HepG2 (cell line): Measurements from ENCODE around the gene RGS14. TPM values are rescaled to one million over a fixed set of nuclear protein-coding genes. Genes with fewer than 3 reads are reported as not detected.

Source experiments
- AFF4 ChIP-seq: sonication (generic); formaldehyde crosslinking; IDR thresholded peaks from 2 replicates; pipeline ENCODE4 v1.4.0; 2020; ENCODE audit warnings: missing genetic modification reagents
- HDAC1 ChIP-seq: sonication (generic); formaldehyde crosslinking; IDR thresholded peaks from 2 replicates; pipeline ENCODE4 v1.5.1; 2020; ENCODE audit warnings: mild to moderate bottlenecking, missing genetic modification reagents
- IRF1 ChIP-seq: sonication (generic); formaldehyde crosslinking; IDR thresholded peaks from 2 replicates; pipeline ENCODE4 v1.4.0; 2020; ENCODE audit warnings: low read depth, mild to moderate bottlenecking, missing genetic modification reagents
- SPEN ChIP-seq: sonication (generic); formaldehyde crosslinking; IDR thresholded peaks from 2 replicates; pipeline ENCODE4 v1.5.1; 2020; ENCODE audit warnings: low read depth, mild to moderate bottlenecking, missing genetic modification reagents
- ZBTB33 ChIP-seq: sonication (generic); formaldehyde crosslinking; IDR thresholded peaks from 2 replicates; pipeline ENCODE4 v1.4.0; 2020; ENCODE audit warnings: missing genetic modification reagents
- ZNF256 ChIP-seq: sonication (generic); formaldehyde crosslinking; conservative IDR thresholded peaks from 2 replicates; pipeline ENCODE4 v1.4.0; 2020; ENCODE audit warnings: missing genetic modification reagents
- ZNF510 ChIP-seq: sonication (generic); formaldehyde crosslinking; IDR thresholded peaks from 2 replicates; pipeline ENCODE4 v1.4.0; 2020; ENCODE audit warnings: low read depth, mild to moderate bottlenecking, missing genetic modification reagents
- ZNF687 ChIP-seq: sonication (generic); formaldehyde crosslinking; IDR thresholded peaks from 2 replicates; pipeline ENCODE4 v1.5.1; 2020; ENCODE audit warnings: mild to moderate bottlenecking, missing genetic modification reagents, moderate library complexity
- ZNF772 ChIP-seq: sonication (generic); formaldehyde crosslinking; IDR thresholded peaks from 2 replicates; pipeline ENCODE4 v1.5.0; 2020; ENCODE audit warnings: mild to moderate bottlenecking, missing genetic modification reagents
- ZNF83 ChIP-seq: sonication (generic); formaldehyde crosslinking; IDR thresholded peaks from 2 replicates; pipeline ENCODE4 v1.4.0; 2020; ENCODE audit warnings: missing genetic modification reagents, mild to moderate bottlenecking, borderline replicate concordance
- polyA plus RNA-seq, 8 experiments: library from polyadenylated mRNA; depleted of rRNA in 3 of 8; stranded (reverse) in 7 of 8; unstranded in 1 of 8; fragments of >200 nt; fragmentation: Illumina TruSeq in 4 of 8; extraction: Trizol in 4 of 8; gene quantifications; 2 replicates each; pipeline versions ENCODE4 v1.2.1 to v1.2.3, GENCODE V29; 2011 to 2016; ENCODE audit warnings: low read depth in 4 of 8, missing spikeins in 1 of 8, mixed read lengths in 1 of 8; ENCODE audit not compliant: insufficient read depth in 1 of 8
- total RNA-seq, 5 experiments: library from RNA; depleted of rRNA; stranded (reverse); fragments of >200 nt; fragmentation: Illumina TruSeq; extraction: Trizol; gene quantifications; 2 replicates each; pipeline ENCODE4 v1.2.3, GENCODE V29; 2016; ENCODE audit warnings: low read depth in 1 of 5
- TF ChIP-seq, protein P1 (sequence below): sonication (generic); formaldehyde crosslinking; IDR thresholded peaks from 2 replicates; pipeline ENCODE4 v1.4.0; 2020; ENCODE audit warnings: mild to moderate bottlenecking, missing genetic modification reagents
- TF ChIP-seq, protein P2 (sequence below): sonication (generic); formaldehyde crosslinking; IDR thresholded peaks from 2 replicates; pipeline ENCODE4 v1.5.0; 2020; ENCODE audit warnings: mild to moderate bottlenecking, missing genetic modification reagents

RGS14 gene
- total and polyA plus RNA-seq, 2 of the 13 experiments (the other 11 are each of a cell fraction or from before 2014, with no cell fraction given) = 11.1 to 17.2 TPM

DNA sequence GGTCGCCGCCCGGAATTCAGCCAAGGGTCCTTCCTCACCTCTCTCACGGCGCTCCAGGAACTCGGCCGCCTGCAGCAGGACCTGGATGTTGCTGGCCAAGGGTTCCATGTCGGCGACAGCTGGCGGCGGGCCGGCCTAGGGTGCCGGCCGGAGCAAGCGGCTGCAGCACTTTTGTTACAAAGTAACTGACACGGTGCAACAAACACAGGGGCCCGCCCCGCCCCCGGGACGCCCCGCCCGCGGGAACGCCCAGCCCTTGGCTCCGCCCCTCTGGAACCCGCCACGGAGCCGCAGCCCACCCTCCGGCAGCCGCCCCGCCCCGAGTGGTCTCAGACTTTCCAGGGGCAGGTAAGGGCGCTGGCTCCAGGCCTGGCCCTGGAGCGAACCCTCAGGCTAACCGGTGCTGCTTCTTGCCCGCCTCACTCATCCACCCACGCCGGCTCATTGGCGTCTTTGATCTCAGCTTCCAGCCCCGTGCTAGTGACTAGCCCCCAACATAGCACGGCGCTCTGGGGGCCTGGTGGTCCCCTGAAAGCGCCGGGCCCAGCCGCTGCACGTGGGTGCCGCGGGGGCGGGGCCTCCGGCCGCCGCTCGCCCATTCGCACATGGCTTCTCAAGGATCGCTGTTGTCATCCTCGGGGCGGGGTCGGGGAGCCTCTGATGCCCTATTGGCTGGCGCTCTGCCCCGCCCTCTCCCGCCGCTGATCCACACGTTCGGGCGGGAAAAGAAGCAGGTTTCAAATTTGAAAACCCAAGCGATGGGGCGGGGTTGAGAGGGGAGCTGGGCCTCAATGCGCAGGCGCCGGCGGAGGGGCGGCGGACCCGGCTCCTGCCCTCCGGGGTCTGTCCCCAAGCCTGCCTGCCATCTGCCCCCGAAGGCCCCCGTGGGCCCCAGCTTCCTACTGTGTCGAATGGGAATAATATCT, 45.7 kb upstream of the RGS14 start, which contains the start of gene MXD3 (continued):
- TF ChIP-seq, protein P1, sequence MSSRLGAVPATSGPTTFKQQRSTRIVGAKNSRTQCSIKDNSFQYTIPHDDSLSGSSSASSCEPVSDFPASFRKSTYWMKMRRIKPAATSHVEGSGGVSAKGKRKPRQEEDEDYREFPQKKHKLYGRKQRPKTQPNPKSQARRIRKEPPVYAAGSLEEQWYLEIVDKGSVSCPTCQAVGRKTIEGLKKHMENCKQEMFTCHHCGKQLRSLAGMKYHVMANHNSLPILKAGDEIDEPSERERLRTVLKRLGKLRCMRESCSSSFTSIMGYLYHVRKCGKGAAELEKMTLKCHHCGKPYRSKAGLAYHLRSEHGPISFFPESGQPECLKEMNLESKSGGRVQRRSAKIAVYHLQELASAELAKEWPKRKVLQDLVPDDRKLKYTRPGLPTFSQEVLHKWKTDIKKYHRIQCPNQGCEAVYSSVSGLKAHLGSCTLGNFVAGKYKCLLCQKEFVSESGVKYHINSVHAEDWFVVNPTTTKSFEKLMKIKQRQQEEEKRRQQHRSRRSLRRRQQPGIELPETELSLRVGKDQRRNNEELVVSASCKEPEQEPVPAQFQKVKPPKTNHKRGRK (CRISPR knock-in tag) = no peak
- TF ChIP-seq ZBTB33 (CRISPR knock-in tag) (no peak), AFF4 (no peak), ZNF83 (CRISPR knock-in tag) (no peak), ZNF256 (CRISPR knock-in tag) (no peak), ZNF687 (CRISPR knock-in tag) (peak; percentile 84), SPEN (CRISPR knock-in tag) (peak; percentile 48; the same call in 1 of the 2 replicates), HDAC1 (CRISPR knock-in tag) (peak; percentile 95), ZNF772 (no peak), IRF1 (CRISPR knock-in tag) (no peak), ZNF510 (no peak)
- TF ChIP-seq, protein P2, sequence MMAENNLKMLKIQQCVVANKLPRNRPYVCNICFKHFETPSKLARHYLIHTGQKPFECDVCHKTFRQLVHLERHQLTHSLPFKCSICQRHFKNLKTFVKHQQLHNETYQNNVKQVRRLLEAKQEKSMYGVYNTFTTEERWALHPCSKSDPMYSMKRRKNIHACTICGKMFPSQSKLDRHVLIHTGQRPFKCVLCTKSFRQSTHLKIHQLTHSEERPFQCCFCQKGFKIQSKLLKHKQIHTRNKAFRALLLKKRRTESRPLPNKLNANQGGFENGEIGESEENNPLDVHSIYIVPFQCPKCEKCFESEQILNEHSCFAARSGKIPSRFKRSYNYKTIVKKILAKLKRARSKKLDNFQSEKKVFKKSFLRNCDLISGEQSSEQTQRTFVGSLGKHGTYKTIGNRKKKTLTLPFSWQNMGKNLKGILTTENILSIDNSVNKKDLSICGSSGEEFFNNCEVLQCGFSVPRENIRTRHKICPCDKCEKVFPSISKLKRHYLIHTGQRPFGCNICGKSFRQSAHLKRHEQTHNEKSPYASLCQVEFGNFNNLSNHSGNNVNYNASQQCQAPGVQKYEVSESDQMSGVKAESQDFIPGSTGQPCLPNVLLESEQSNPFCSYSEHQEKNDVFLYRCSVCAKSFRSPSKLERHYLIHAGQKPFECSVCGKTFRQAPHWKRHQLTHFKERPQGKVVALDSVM (CRISPR knock-in tag) = no peak
